ENCODE measurements around the gene VEZF1. TPM values are rescaled to one million over a fixed set of nuclear protein-coding genes. Genes with fewer than 3 reads are reported as not detected.

Gene VEZF1
- total and polyA plus RNA-seq, 2 of the 4 experiments (the other 2 are of a cell fraction): 21.1 to 42.1 TPM

GRCh38 chr17:57986841-57987580 is 1.0 kb downstream of the VEZF1 start (continued):
- no peak for TF ChIP-seq ELK1 (IDR thresholded peaks at IDR 0.05; ENCODE audit: borderline replicate concordance, low read depth, low read length)
- no peak for TF ChIP-seq MAFK (IDR thresholded peaks at IDR 0.05; ENCODE audit: low read depth, low read length)
- no peak for TF ChIP-seq NFE2L2 (IDR thresholded peaks at IDR 0.05; ENCODE audit: low read depth, low read length)

- peak; percentile 42; the same call in 1 of the 2 replicates for TF ChIP-seq CEBPB (IDR thresholded peaks at IDR 0.05; ENCODE audit: low read depth, low read length)
- no peak for TF ChIP-seq POLR2A (IDR thresholded peaks at IDR 0.05; ENCODE audit: low read depth, low read length)
- Histone ChIP-seq H3K9ac (ENCODE audit: low read depth, low read length) (no peak overlapping the region; the same call in 1 of the 2 replicates), H2BK120ac (ENCODE audit: low read depth, low read length) (no peak overlapping the region), H4K20me1 (ENCODE audit: insufficient read depth, low read length) (peaks cover 44% of the 10 kb centered on the region), H2AK5ac (ENCODE audit: low read depth, low read length) (no peak overlapping the region), H3K4me2 (ENCODE audit: low read depth, low read length) (peak overlapping the region; percentile 90), H3K23ac (ENCODE audit: low read depth, low read length) (peak overlapping the region; percentile 44; the same call in 1 of the 2 replicates), H4K8ac (ENCODE audit: low read depth in 2 of 2, low read length in 2 of 2) (no peak overlapping the region), H2BK20ac (ENCODE audit: low read depth, low read length) (no peak overlapping the region), H2BK5ac (ENCODE audit: low read depth, low read length, poor library complexity, severe bottlenecking) (peak overlapping the region; percentile 52), H3K4me1 (ENCODE audit: control insufficient read depth, insufficient read depth, low read length) (peaks cover 28% of the 10 kb centered on the region), H4K91ac (ENCODE audit: insufficient read depth, low read depth, low read length) (no peak overlapping the region), H3K9me3 (ENCODE audit: control insufficient read depth, insufficient read depth, low read length) (no peaks in the 10 kb centered on the region), H3K56ac (ENCODE audit: extremely low read depth, insufficient read depth, low read length) (no peak overlapping the region), H3K27ac (ENCODE audit: insufficient read depth, low read length) (no peak overlapping the region), H3K14ac (replicated peaks; ENCODE audit: low read depth, low read length) (no peak overlapping the region), H3K36me3 (ENCODE audit: control insufficient read depth, insufficient read depth, low read length) (peaks cover 13% of the 10 kb centered on the region), H3K27me3 (ENCODE audit: control insufficient read depth, insufficient read depth, low read length) (no peaks in the 10 kb centered on the region), H4K5ac (ENCODE audit: low read depth, low read length) (no peak overlapping the region), H3K4ac (ENCODE audit: low read depth, low read length) (no peak overlapping the region), H2BK15ac (ENCODE audit: low read depth, low read length) (no peak overlapping the region), H2AFZ (replicated peaks; ENCODE audit: low read length, poor library complexity) (no peak overlapping the region), H3K9me1 (ENCODE audit: insufficient read depth, low read length) (peaks cover 9% of the 10 kb centered on the region), H2AK9ac (replicated peaks; ENCODE audit: low read depth, low read length, poor library complexity) (no peak overlapping the region), H3K79me1 (ENCODE audit: low read depth in 1 of 2, low read length in 2 of 2) (peaks cover 14 to 64% of the 10 kb centered on the region in 2 experiments; a peak in 3 of 4 replicates), H3K4me3 (ENCODE audit: insufficient read depth, low read depth, low read length) (peak overlapping the region; percentile 6; the same call in 1 of the 2 replicates), H3K18ac (ENCODE audit: low read depth, low read length) (no peak overlapping the region)
- BruUV-seq (replicated peaks): no TSS peak
- no CpG with 5 or more reads among the region's 1 CpG for WGBS, 2 experiments (ENCODE audit: extremely low coverage in 2 of 2, insufficient read length in 1 of 2)
- CTCF ChIA-PET: interaction anchor here (0.9 to 1.6 kb wide), 2 partner anchors 116 to 128 kb away, joined by 4 to 6 read pairs; no protein-coding TSS in a partner anchor
- in situ Hi-C loops (cut with MboI; ENCODE audit: low sequenced_read_pairs): no loop called here
- peak; percentile 25 for DNase-seq
- intact Hi-C loops (cut with micrococcal nuclease): no loop called here
- dilution Hi-C loops (cut with HindIII; ENCODE audit: low sequenced_read_pairs, unreplicated experiment): loop anchor here (25.0 kb wide), 1 partner anchor 123 kb away; the partner anchor contains the start of gene MRPS23
- no peak for ATAC-seq (ENCODE audit: low read depth)
- POLR2A ChIA-PET (ENCODE audit: unreplicated experiment): interaction anchor here (1.0 to 1.5 kb wide), 5 partner anchors 30 to 130 kb away, joined by 3 to 8 read pairs (median 4); partner anchors contain the start of gene CUEDC1
Observed at GRCh38 chr17:57985675-57985974, 2.4 kb downstream of the VEZF1 start.
